CD4-positive, alpha-beta T cell (primary cell): ENCODE results near the gene ORC5. TPM values are rescaled to one million over a fixed set of nuclear protein-coding genes. Genes with fewer than 3 reads are reported as not detected.

Source experiments
- ATAC-seq: fragments of 200-7000 bp; cut with Tn5 transposase; one replicate; pipeline ENCODE4 v1.10.0; 2022; ENCODE audit warnings: mild to moderate bottlenecking; ENCODE audit not compliant: poor library complexity
- CTCF ChIA-PET: fragments of 350-600 bp; sonication (Branson Sonifier 250); formaldehyde crosslinking; loops from one replicate; lab custom pipeline; 2021; ENCODE audit warnings: antibody characterized with exemption, inconsistent platforms; lab: Charles Lee
- POLR2A ChIA-PET: fragments of 350-600 bp; sonication (Branson Sonifier 250); formaldehyde crosslinking; loops from one replicate; lab custom pipeline; 2021; ENCODE audit warnings: antibody characterized with exemption, inconsistent platforms; lab: Charles Lee
- DNase-seq, 14 experiments: peaks; one replicate each; pipeline ENCODE4 v3.0.0-alpha.2; 2013 to 2020; ENCODE audit warnings: mixed read lengths in 2 of 14
- H3K27ac ChIP-seq, 2 donors: one replicate each; pipeline versions ENCODE4 v1.5.1 to v1.7.0; 2013; ENCODE audit warnings: low read length in 2 of 2, low read depth in 1 of 2, mild to moderate bottlenecking in 1 of 2
- H3K27me3 ChIP-seq, 2 experiments: 1 replicate in 1 of 2; 2 replicates in 1 of 2; pipeline versions ENCODE4 v1.6.1 to v1.7.0; 2013; ENCODE audit warnings: low read length in 2 of 2, control low read depth in 1 of 2, mild to moderate bottlenecking in 1 of 2, moderate library complexity in 1 of 2; ENCODE audit not compliant: insufficient read depth in 2 of 2, control insufficient read depth in 1 of 2
- H3K36me3 ChIP-seq: one replicate; pipeline ENCODE4 v1.6.1; 2013; ENCODE audit warnings: low read length, control low read depth; ENCODE audit not compliant: insufficient read depth
- H3K4me1 ChIP-seq: one replicate; pipeline ENCODE4 v1.6.1; 2013; ENCODE audit warnings: low read length, control low read depth; ENCODE audit not compliant: insufficient read depth
- H3K4me3 ChIP-seq: one replicate; pipeline ENCODE4 v1.5.1; 2013; ENCODE audit warnings: mild to moderate bottlenecking, low read length, moderate library complexity
- H3K9me3 ChIP-seq, 2 experiments: 1 replicate in 1 of 2; 2 replicates in 1 of 2; pipeline versions ENCODE4 v1.6.1 to v1.7.0; 2013; ENCODE audit warnings: low read length in 2 of 2, mild to moderate bottlenecking in 2 of 2, control low read depth in 1 of 2, moderate library complexity in 1 of 2; ENCODE audit not compliant: control insufficient read depth in 1 of 2, insufficient read depth in 1 of 2
- H3K27ac Mint-ChIP-seq: one replicate; pipeline ENCODE4 v1.8.0; 2020; ENCODE audit warnings: mixed read lengths
- H3K27me3 Mint-ChIP-seq: one replicate; pipeline ENCODE4 v1.8.0; 2021; ENCODE audit warnings: mixed read lengths
- H3K36me3 Mint-ChIP-seq: one replicate; pipeline ENCODE4 v1.8.0; 2021; ENCODE audit warnings: low read depth, mixed read lengths
- H3K4me1 Mint-ChIP-seq: one replicate; pipeline ENCODE4 v1.8.0; 2021; ENCODE audit warnings: low read depth, mixed read lengths
- H3K4me3 Mint-ChIP-seq: one replicate; pipeline ENCODE4 v1.8.0; 2020; ENCODE audit warnings: mild to moderate bottlenecking, mixed read lengths
- H3K9me3 Mint-ChIP-seq: one replicate; pipeline ENCODE4 v1.8.0; 2020; ENCODE audit warnings: mixed read lengths
- intact Hi-C, 2 experiments: fragments of 100-400 bp; cut with DNase I in 1 of 2; cut with micrococcal nuclease in 1 of 2; formaldehyde crosslinking; loops; one replicate each; pipeline versions ENCODE4 v1.15.1 to v1.9.0; 2023 to 2025; cut with DNase I, micrococcal nuclease
- total RNA-seq, 174 experiments: library from RNA in 2 of 174; stranded (reverse) in 2 of 174; gene quantifications; one replicate each; pipeline ENCODE4 v1.2.3 and lab custom pipeline; 2021 to 2026
- TF ChIP-seq, protein P1 (sequence below): fragments of 200-600 bp; IDR thresholded peaks from one replicate; pipeline ENCODE4 v1.8.0; 2022; ENCODE audit warnings: antibody characterized with exemption, mild to moderate bottlenecking

Gene ORC5
- total RNA-seq, 2 experiments from 2014 or later: 7.7 to 9.3 TPM

DNA sequence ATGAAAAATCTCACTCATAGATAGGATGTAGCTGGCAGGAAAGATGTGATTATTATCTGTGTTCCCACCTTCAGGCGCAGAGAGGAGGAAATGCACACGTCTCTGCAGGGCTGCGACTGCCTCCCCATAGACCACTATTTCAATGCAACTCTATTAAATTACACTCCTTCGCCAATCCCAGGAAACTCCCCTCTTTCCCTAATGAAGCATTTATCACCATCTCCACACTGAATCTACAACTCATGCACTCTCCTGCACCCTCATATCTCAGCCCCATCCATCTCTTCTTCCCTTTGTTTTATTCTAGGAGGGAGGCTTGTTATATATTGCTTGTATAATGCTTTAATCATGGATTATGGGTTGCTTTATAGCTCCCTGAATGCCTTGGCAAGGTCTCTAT, 116.6 kb downstream of the ORC5 start:
- no peaks in the 10 kb centered on the region for H3K9me3 ChIP-seq
- Mint-ChIP-seq H3K9me3 (no peaks in the 10 kb centered on the region), H3K27ac (no peak overlapping the region), H3K4me3 (no peak overlapping the region), H3K36me3 (no peaks in the 10 kb centered on the region), H3K4me1 (no peaks in the 10 kb centered on the region), H3K27me3 (peaks cover 44% of the 10 kb centered on the region)
- DNase-seq (no peak), ATAC-seq (no peak)
- no peak overlapping the region for H3K4me3 ChIP-seq
- ChIA-PET CTCF (no interaction called here), POLR2A (no interaction called here)
- TF ChIP-seq, protein P1, sequence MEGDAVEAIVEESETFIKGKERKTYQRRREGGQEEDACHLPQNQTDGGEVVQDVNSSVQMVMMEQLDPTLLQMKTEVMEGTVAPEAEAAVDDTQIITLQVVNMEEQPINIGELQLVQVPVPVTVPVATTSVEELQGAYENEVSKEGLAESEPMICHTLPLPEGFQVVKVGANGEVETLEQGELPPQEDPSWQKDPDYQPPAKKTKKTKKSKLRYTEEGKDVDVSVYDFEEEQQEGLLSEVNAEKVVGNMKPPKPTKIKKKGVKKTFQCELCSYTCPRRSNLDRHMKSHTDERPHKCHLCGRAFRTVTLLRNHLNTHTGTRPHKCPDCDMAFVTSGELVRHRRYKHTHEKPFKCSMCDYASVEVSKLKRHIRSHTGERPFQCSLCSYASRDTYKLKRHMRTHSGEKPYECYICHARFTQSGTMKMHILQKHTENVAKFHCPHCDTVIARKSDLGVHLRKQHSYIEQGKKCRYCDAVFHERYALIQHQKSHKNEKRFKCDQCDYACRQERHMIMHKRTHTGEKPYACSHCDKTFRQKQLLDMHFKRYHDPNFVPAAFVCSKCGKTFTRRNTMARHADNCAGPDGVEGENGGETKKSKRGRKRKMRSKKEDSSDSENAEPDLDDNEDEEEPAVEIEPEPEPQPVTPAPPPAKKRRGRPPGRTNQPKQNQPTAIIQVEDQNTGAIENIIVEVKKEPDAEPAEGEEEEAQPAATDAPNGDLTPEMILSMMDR: no peak
- intact Hi-C loops: no loop called here
- peaks cover 0 to 2% of the 10 kb centered on the region in 2 experiments for H3K27me3 ChIP-seq
- H3K4me1 ChIP-seq: no peaks in the 10 kb centered on the region
- no peak overlapping the region for H3K27ac ChIP-seq
- no peaks in the 10 kb centered on the region for H3K36me3 ChIP-seq

DNA sequence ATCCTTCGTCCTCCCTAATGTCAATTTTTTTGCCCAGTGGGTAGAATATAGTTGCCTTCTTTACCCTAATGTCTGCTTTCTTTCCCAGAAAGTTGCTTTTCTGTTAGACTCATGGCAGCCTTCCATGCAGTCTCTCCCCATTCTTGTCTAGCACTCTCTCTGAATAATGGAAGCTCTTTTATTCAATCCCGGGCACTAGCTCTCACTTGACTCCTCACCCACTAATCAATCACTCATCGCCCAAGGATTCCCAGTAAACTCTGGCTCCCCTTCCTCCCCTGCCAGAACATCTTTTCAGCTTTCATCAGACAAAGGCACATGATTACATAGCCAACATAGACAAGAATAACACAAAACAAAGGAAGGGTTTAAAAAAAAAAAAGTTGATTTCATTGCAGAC, 118.2 kb downstream of the ORC5 start:
- H3K27ac Mint-ChIP-seq: no peak overlapping the region

DNA sequence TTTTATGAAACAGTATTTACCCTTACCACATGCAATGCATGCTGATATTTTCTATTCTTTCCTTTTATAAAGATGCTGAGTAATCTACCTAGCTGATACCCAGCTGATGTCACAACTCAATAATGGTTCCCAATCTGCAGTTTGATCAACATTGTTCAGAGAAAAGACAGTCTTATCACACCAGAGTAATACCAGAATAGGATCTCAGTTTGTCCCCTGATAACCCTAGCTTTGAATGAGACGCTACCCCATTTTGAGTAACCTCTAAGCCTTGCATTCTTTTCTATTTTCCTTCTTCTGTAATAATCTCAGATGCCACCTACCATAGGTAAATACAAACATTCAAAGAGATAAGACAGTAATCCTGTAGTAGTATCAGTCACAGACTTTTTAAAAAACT, 118.8 kb downstream of the ORC5 start:
- TF ChIP-seq, protein P1: no peak
- DNase-seq: no peak
- H3K4me1 ChIP-seq: no peaks in the 10 kb centered on the region
- Mint-ChIP-seq H3K36me3 (no peaks in the 10 kb centered on the region), H3K27ac (no peak overlapping the region), H3K27me3 (peaks cover 37% of the 10 kb centered on the region), H3K4me1 (no peaks in the 10 kb centered on the region), H3K4me3 (no peak overlapping the region), H3K9me3 (peaks cover 4% of the 10 kb centered on the region)
- ChIA-PET CTCF (interaction anchor here (0.5 kb wide), 1 partner anchor 514 kb away, joined by 3 read pairs; no protein-coding TSS in a partner anchor), POLR2A (no interaction called here)
- H3K4me3 ChIP-seq: no peak overlapping the region
- no peak overlapping the region for H3K27ac ChIP-seq
- peaks cover 0 to 2% of the 10 kb centered on the region in 2 experiments for H3K27me3 ChIP-seq
- no peak for ATAC-seq
- intact Hi-C loops: no loop called here
- H3K36me3 ChIP-seq: no peaks in the 10 kb centered on the region
- H3K9me3 ChIP-seq: no peaks in the 10 kb centered on the region

More for the DNA sequence above, 118.2 kb downstream of the ORC5 start:
- no peak overlapping the region for H3K4me3 Mint-ChIP-seq
- Histone ChIP-seq H3K9me3 (no peaks in the 10 kb centered on the region), H3K27ac (no peak overlapping the region), H3K36me3 (no peaks in the 10 kb centered on the region), H3K4me1 (no peaks in the 10 kb centered on the region), H3K4me3 (no peak overlapping the region), H3K27me3 (peaks cover 0 to 2% of the 10 kb centered on the region in 2 experiments)
- H3K36me3 Mint-ChIP-seq: no peaks in the 10 kb centered on the region
- peaks cover 37% of the 10 kb centered on the region for H3K27me3 Mint-ChIP-seq
- POLR2A ChIA-PET: no interaction called here
- no peak for ATAC-seq
- intact Hi-C loops: no loop called here
- H3K9me3 Mint-ChIP-seq: no peaks in the 10 kb centered on the region
- TF ChIP-seq, protein P1: no peak
- CTCF ChIA-PET: interaction anchor here (0.5 kb wide), 1 partner anchor 22 kb away, joined by 3 read pairs; no protein-coding TSS in a partner anchor
- no peaks in the 10 kb centered on the region for H3K4me1 Mint-ChIP-seq
- no peak for DNase-seq

Other genes with a start within 250 kb of the ORC5 start
- gene RELN, start 218.4 kb downstream of the ORC5 start, total RNA-seq: not detected
- gene LHFPL3, start 120.6 kb upstream of the ORC5 start, total RNA-seq: not detected